HEK293 (cell line): ENCODE results near the gene GAA.

Experiments used
- CTCF ChIA-PET: fragments of 350-600 bp; formaldehyde crosslinking; extraction: SDS; loops from one replicate; lab custom pipeline; 2021; ENCODE audit warnings: antibody characterized with exemption; lab: Yijun Ruan, JAX
- POLR2A ChIA-PET: fragments of 300-600 bp; formaldehyde crosslinking; extraction: SDS; loops from one replicate; lab custom pipeline; 2020; ENCODE audit warnings: antibody characterized with exemption, inconsistent platforms; lab: Yijun Ruan, JAX
- H3K27ac ChIP-seq: fragments of 200-500 bp; sonication (Bioruptor generic); 2 replicates; pipeline ENCODE4 v1.5.1; 2014; ENCODE audit warnings: low read depth, low read length, control low read depth, inconsistent platforms; ENCODE audit errors: extremely low read depth
- H3K36me3 ChIP-seq, 2 experiments: fragments of 200-500 bp in 1 of 2; sonication (Bioruptor generic) in 1 of 2; 1 replicate in 1 of 2; 2 replicates in 1 of 2; pipeline ENCODE4 v1.5.1; 2014 to 2017; ENCODE audit warnings: inconsistent platforms in 2 of 2, low read length in 2 of 2; ENCODE audit not compliant: control insufficient read depth in 2 of 2, insufficient read depth in 1 of 2
- H3K4me1 ChIP-seq: fragments of 200-500 bp; sonication (Bioruptor generic); 2 replicates; pipeline ENCODE4 v1.5.1; 2014; ENCODE audit warnings: mild to moderate bottlenecking, low read length, inconsistent platforms; ENCODE audit not compliant: control insufficient read depth, insufficient read depth
- H3K4me3 ChIP-seq: 2 replicates; pipeline ENCODE4 v1.5.1; 2011; ENCODE audit warnings: low read depth, mild to moderate bottlenecking, control low read depth, low read length, moderate library complexity
- H3K9me3 ChIP-seq: fragments of 200-500 bp; sonication (Bioruptor generic); 2 replicates; pipeline ENCODE4 v1.5.1; 2014; ENCODE audit warnings: low read depth, low read length, inconsistent platforms; ENCODE audit not compliant: control insufficient read depth, insufficient read depth
- EGR2 ChIP-seq: fragments of 450-650 bp; formaldehyde crosslinking; IDR thresholded peaks from 2 replicates; pipeline ENCODE4 v1.5.1; 2016; ENCODE audit warnings: low read depth, missing biosample characterization, missing genetic modification characterization
- GFI1B ChIP-seq: fragments of 450-650 bp; formaldehyde crosslinking; IDR thresholded peaks from 2 replicates; pipeline ENCODE4 v1.5.1; 2016; ENCODE audit warnings: missing biosample characterization, missing genetic modification characterization
- GLI2 ChIP-seq: fragments of 450-650 bp; formaldehyde crosslinking; IDR thresholded peaks from 2 replicates; pipeline ENCODE4; 2017; ENCODE audit warnings: missing biosample characterization, missing genetic modification characterization, low read depth, borderline replicate concordance
- KLF7 ChIP-seq: fragments of 450-650 bp; formaldehyde crosslinking; IDR thresholded peaks from 2 replicates; pipeline ENCODE4 v1.5.1; 2016; ENCODE audit warnings: missing biosample characterization, missing genetic modification characterization, borderline replicate concordance
- MYNN ChIP-seq: fragments of 450-650 bp; formaldehyde crosslinking; IDR thresholded peaks from 2 replicates; pipeline ENCODE4 v1.5.1; 2016; ENCODE audit warnings: missing biosample characterization, missing genetic modification characterization, borderline replicate concordance
- SP3 ChIP-seq: fragments of 450-650 bp; formaldehyde crosslinking; IDR thresholded peaks from 2 replicates; pipeline ENCODE4 v1.5.1; 2016; ENCODE audit warnings: missing biosample characterization, missing genetic modification characterization
- TRIM28 ChIP-seq: IDR thresholded peaks from 2 replicates; pipeline ENCODE4 v1.6.1; 2011; ENCODE audit warnings: low read length, control low read depth, borderline replicate concordance
- ZBTB20 ChIP-seq: fragments of 450-650 bp; formaldehyde crosslinking; IDR thresholded peaks from 2 replicates; pipeline ENCODE4 v1.5.1; 2016; ENCODE audit warnings: missing biosample characterization, missing genetic modification characterization
- ZBTB48 ChIP-seq: fragments of 450-650 bp; formaldehyde crosslinking; IDR thresholded peaks from 2 replicates; pipeline ENCODE4 v1.5.1; 2016; ENCODE audit warnings: missing biosample characterization, missing genetic modification characterization
- ZFHX2 ChIP-seq: fragments of 450-650 bp; formaldehyde crosslinking; conservative IDR thresholded peaks from 2 replicates; pipeline ENCODE4 v1.5.1; 2016; ENCODE audit warnings: missing biosample characterization, missing genetic modification characterization
- ZFP69B ChIP-seq: fragments of 450-650 bp; formaldehyde crosslinking; IDR thresholded peaks from 2 replicates; pipeline ENCODE4 v1.5.1; 2016; ENCODE audit warnings: missing biosample characterization, missing genetic modification characterization
- ZIC2 ChIP-seq: fragments of 450-650 bp; formaldehyde crosslinking; IDR thresholded peaks from 2 replicates; pipeline ENCODE4 v1.5.1; 2016; ENCODE audit warnings: missing biosample characterization, missing genetic modification characterization
- ZNF16 ChIP-seq: fragments of 450-650 bp; formaldehyde crosslinking; IDR thresholded peaks from 2 replicates; pipeline ENCODE4 v1.5.1; 2016; ENCODE audit warnings: low read depth, missing biosample characterization, missing genetic modification characterization
- ZNF239 ChIP-seq: fragments of 450-650 bp; formaldehyde crosslinking; IDR thresholded peaks from 2 replicates; pipeline ENCODE4 v1.5.1; 2016; ENCODE audit warnings: missing biosample characterization, missing genetic modification characterization
- ZNF274 ChIP-seq, 2 experiments: fragments of 200-500 bp in 1 of 2; fragments of 450-650 bp in 1 of 2; sonication (Bioruptor generic) in 1 of 2; formaldehyde crosslinking in 1 of 2; IDR thresholded peaks; 2 replicates each; pipeline versions ENCODE4 v1.5.1 to v1.6.1; 2014 to 2016; ENCODE audit warnings: borderline replicate concordance in 1 of 2, inconsistent platforms in 1 of 2, low read length in 1 of 2, missing biosample characterization in 1 of 2, missing genetic modification characterization in 1 of 2
- ZNF37A ChIP-seq: fragments of 450-650 bp; IDR thresholded peaks from 2 replicates; pipeline ENCODE4 v1.5.1; 2018; ENCODE audit warnings: missing biosample characterization, missing genetic modification characterization
- ZNF555 ChIP-seq: fragments of 450-650 bp; formaldehyde crosslinking; conservative IDR thresholded peaks from 2 replicates; pipeline ENCODE4 v1.5.1; 2017; ENCODE audit warnings: missing biosample characterization, mild to moderate bottlenecking, missing genetic modification characterization, inconsistent platforms
- ZNF621 ChIP-seq: fragments of 450-650 bp; formaldehyde crosslinking; IDR thresholded peaks from 2 replicates; pipeline ENCODE4 v1.5.1; 2017; ENCODE audit warnings: missing biosample characterization, missing genetic modification characterization
- ZSCAN16 ChIP-seq: fragments of 450-650 bp; formaldehyde crosslinking; IDR thresholded peaks from 2 replicates; pipeline ENCODE4 v1.5.1; 2016; ENCODE audit warnings: missing biosample characterization, missing genetic modification characterization
- TF ChIP-seq, protein P1 (sequence below): fragments of 450-650 bp; formaldehyde crosslinking; IDR thresholded peaks from 2 replicates; pipeline ENCODE4 v1.5.1; 2016; ENCODE audit warnings: missing biosample characterization, missing genetic modification characterization
- TF ChIP-seq, protein P2 (sequence below): fragments of 450-650 bp; formaldehyde crosslinking; IDR thresholded peaks from 2 replicates; pipeline ENCODE4 v1.5.1; 2016; ENCODE audit warnings: missing biosample characterization, missing genetic modification characterization
- TF ChIP-seq, protein P3 (sequence below): fragments of 450-650 bp; formaldehyde crosslinking; IDR thresholded peaks from 2 replicates; pipeline ENCODE4 v1.5.1; 2016; ENCODE audit warnings: missing biosample characterization, missing genetic modification characterization
- TF ChIP-seq, protein P4 (sequence below): fragments of 450-650 bp; formaldehyde crosslinking; IDR thresholded peaks from 2 replicates; pipeline ENCODE4 v1.5.1; 2017; ENCODE audit warnings: missing biosample characterization, missing genetic modification characterization

Gene GAA

DNA sequence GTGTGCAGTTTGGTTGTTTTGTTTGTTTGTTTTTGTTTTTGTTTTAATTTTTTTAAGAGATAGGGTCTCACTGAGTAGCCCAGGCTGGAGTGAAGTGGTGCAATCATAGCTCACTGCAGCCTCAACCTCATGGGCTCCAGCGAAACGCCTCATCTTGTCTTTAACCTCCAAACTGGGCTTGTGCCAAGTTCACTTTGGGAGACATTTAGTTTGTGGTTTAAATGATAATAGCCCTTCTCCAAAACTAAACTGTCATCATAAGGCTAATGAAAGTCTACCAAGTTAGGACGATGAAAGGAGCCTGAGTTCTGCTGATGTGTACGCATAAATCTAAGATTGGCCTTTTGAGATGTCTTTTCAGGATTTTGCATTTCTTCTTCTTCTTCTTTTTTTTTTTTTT, 62.0 kb downstream of the GAA start:
- CTCF ChIA-PET = interaction anchor here (0.6 kb wide), 1 partner anchor 422 kb away, joined by 3 read pairs; no protein-coding TSS in a partner anchor
- TF ChIP-seq MYNN (tag by site-specific recombination) = no peak
- no peak for TF ChIP-seq KLF7 (tag by site-specific recombination)
- TF ChIP-seq ZIC2 (tag by site-specific recombination) = no peak
- TF ChIP-seq ZNF37A (tag by site-specific recombination) = no peak
- no peak for TF ChIP-seq ZBTB48 (tag by site-specific recombination)
- TF ChIP-seq, all 188 proteins: peak for 0
- Histone ChIP-seq H3K4me3 (no peak overlapping the region), H3K4me1 (peaks cover 4% of the 10 kb centered on the region; the same call in 1 of the 2 replicates), H3K27ac (no peak overlapping the region), H3K36me3 (no peaks in the 10 kb centered on the region), H3K9me3 (no peaks in the 10 kb centered on the region)
- POLR2A ChIA-PET = interaction anchor here (1.4 kb wide), 1 partner anchor 62 kb away, joined by 3 read pairs; the partner anchor contains the start of gene GAA

DNA sequence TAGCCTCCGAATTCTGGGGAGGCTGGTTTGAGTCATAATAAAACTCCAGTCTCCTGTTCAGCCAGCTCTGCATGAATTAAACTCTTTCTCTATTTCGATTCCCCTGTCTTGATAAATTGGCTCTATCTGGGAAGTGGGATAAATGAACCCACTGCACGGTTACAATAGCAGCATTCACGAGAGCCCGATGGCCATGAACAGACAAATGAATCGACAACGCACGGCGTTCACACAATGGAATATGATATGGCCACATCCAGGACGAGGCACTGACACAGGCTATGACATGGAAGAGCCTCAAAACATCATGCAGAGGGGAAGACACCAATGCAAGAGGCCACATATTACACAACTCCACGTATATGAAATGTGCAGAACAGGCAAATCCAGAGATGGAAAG, 62.8 kb downstream of the GAA start:
- no peaks in the 10 kb centered on the region for H3K9me3 ChIP-seq
- no peak overlapping the region for H3K27ac ChIP-seq
- H3K4me3 ChIP-seq = no peak overlapping the region
- ChIA-PET CTCF (no interaction called here), POLR2A (interaction anchor here (0.6 to 1.4 kb wide), 3 partner anchors 24 to 63 kb away, joined by 3 to 5 read pairs (median 3); partner anchors contain the start of gene GAA)
- peaks cover 4% of the 10 kb centered on the region; the same call in 1 of the 2 replicates for H3K4me1 ChIP-seq
- H3K36me3 ChIP-seq = no peaks in the 10 kb centered on the region
- no peak for TF ChIP-seq ZNF274 (IDR thresholded peaks at IDR 0.05; ENCODE audit: low read length)
- no peak for TF ChIP-seq ZNF274 (tag by site-specific recombination; IDR thresholded peaks at IDR 0.05; ENCODE audit: borderline replicate concordance)
- TF ChIP-seq, protein P1, sequence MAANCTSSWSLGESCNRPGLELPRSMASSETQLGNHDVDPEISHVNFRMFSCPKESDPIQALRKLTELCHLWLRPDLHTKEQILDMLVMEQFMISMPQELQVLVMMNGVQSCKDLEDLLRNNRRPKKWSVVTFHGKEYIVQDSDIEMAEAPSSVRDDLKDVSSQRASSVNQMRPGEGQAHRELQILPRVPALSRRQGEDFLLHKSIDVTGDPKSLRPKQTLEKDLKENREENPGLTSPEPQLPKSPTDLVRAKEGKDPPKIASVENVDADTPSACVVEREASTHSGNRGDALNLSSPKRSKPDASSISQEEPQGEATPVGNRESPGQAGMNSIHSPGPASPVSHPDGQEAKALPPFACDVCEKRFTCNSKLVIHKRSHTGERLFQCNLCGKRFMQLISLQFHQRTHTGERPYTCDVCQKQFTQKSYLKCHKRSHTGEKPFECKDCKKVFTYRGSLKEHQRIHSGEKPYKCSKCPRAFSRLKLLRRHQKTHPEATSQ (tag by site-specific recombination) = no peak
- no peak for TF ChIP-seq ZNF16 (tag by site-specific recombination)
- no peak for TF ChIP-seq ZSCAN16 (tag by site-specific recombination)
- TF ChIP-seq ZNF239 (tag by site-specific recombination) = no peak
- no peak for TF ChIP-seq ZBTB48 (tag by site-specific recombination)
- no peak for TF ChIP-seq ZFP69B
- TF ChIP-seq ZNF555 = no peak
- TF ChIP-seq KLF7 (tag by site-specific recombination) = no peak
- TF ChIP-seq, protein P2, sequence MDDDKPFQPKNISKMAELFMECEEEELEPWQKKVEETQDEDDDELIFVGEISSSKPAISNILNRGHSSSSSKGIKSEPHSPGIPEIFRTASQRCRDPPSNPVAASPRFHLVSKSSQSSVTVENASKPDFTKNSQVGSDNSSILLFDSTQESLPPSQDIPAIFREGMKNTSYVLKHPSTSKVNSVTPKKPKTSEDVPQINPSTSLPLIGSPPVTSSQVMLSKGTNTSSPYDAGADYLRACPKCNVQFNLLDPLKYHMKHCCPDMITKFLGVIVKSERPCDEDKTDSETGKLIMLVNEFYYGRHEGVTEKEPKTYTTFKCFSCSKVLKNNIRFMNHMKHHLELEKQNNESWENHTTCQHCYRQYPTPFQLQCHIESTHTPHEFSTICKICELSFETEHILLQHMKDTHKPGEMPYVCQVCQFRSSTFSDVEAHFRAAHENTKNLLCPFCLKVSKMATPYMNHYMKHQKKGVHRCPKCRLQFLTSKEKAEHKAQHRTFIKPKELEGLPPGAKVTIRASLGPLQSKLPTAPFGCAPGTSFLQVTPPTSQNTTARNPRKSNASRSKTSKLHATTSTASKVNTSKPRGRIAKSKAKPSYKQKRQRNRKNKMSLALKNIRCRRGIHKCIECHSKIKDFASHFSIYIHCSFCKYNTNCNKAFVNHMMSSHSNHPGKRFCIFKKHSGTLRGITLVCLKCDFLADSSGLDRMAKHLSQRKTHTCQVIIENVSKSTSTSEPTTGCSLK = no peak
- no peak for TF ChIP-seq GFI1B (tag by site-specific recombination)
- no peak for TF ChIP-seq GLI2
- TF ChIP-seq ZFHX2 (tag by site-specific recombination) = no peak
- no peak for TF ChIP-seq ZBTB20
- TF ChIP-seq ZNF621 (tag by site-specific recombination) = no peak
- TF ChIP-seq TRIM28 = no peak

DNA sequence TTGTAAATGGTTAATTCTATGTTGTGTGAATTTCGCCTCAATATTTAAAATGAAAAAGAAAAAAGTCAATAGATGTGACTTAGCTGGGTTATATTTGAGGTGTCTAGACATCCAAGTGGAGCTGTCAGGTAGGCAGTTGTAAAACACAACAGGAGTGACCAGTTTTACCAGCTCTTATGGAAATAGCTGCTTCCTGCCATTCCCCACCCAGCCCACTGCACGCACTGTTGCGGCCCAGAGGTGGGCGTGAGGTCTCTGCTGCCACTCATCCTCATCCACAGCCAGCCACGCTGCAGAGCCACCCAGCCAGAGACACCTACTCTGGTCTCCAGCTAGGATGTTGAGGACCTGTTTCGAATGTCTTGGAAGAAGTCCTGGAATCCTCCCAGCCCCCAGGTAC, 65.1 kb downstream of the GAA start:
- no peaks in the 10 kb centered on the region for H3K9me3 ChIP-seq
- H3K4me3 ChIP-seq = no peak overlapping the region
- TF ChIP-seq, protein P3, sequence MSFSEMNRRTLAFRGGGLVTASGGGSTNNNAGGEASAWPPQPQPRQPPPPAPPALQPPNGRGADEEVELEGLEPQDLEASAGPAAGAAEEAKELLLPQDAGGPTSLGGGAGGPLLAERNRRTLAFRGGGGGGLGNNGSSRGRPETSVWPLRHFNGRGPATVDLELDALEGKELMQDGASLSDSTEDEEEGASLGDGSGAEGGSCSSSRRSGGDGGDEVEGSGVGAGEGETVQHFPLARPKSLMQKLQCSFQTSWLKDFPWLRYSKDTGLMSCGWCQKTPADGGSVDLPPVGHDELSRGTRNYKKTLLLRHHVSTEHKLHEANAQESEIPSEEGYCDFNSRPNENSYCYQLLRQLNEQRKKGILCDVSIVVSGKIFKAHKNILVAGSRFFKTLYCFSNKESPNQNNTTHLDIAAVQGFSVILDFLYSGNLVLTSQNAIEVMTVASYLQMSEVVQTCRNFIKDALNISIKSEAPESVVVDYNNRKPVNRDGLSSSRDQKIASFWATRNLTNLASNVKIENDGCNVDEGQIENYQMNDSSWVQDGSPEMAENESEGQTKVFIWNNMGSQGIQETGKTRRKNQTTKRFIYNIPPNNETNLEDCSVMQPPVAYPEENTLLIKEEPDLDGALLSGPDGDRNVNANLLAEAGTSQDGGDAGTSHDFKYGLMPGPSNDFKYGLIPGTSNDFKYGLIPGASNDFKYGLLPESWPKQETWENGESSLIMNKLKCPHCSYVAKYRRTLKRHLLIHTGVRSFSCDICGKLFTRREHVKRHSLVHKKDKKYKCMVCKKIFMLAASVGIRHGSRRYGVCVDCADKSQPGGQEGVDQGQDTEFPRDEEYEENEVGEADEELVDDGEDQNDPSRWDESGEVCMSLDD (tag by site-specific recombination) = no peak
- TF ChIP-seq EGR2 (tag by site-specific recombination) (peak; percentile 27; the same call in 1 of the 2 replicates), SP3 (tag by site-specific recombination) (no peak)
- TF ChIP-seq, protein P4, sequence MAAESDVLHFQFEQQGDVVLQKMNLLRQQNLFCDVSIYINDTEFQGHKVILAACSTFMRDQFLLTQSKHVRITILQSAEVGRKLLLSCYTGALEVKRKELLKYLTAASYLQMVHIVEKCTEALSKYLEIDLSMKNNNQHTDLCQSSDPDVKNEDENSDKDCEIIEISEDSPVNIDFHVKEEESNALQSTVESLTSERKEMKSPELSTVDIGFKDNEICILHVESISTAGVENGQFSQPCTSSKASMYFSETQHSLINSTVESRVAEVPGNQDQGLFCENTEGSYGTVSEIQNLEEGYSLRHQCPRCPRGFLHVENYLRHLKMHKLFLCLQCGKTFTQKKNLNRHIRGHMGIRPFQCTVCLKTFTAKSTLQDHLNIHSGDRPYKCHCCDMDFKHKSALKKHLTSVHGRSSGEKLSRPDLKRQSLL = no peak
- no peaks in the 10 kb centered on the region for H3K36me3 ChIP-seq
- H3K27ac ChIP-seq = no peak overlapping the region
- CTCF ChIA-PET = interaction anchor here (0.5 to 1.2 kb wide), 2 partner anchors 25 to 29 kb away, joined by 3 read pairs; no protein-coding TSS in a partner anchor
- POLR2A ChIA-PET = interaction anchor here (0.7 kb wide), 1 partner anchor 9 kb away, joined by 3 read pairs; no protein-coding TSS in a partner anchor
- H3K4me1 ChIP-seq = peaks cover 2% of the 10 kb centered on the region; the same call in 1 of the 2 replicates
